HPDE6-E6E7 (cell line): ENCODE data around the gene OR4E1.
"Not testable (repeated sequence)": the region's sequence is repeated elsewhere in the genome, so short reads cannot be mapped to it uniquely, and the experiment has no call there.

Experiments
- DNase-seq: peaks from one replicate; pipeline ENCODE4 v3.0.0; 2011; ENCODE audit warnings: missing footprints; ENCODE audit errors: extremely low spot score

OR4E1 gene

GRCh38 chr14:21673718-21674117 is at the start of gene OR4E1:
TSS of gene OR4E1 (minus strand) at chr14:21673818. CDS start at chr14:21670935, 2,883 bp downstream.
- DNase-seq = no peak

- no peak for DNase-seq
These were observed 47.9 kb upstream of the OR4E1 start for GRCh38 chr14:21721504-21721903.

- no peak for DNase-seq
These were observed 46.2 kb upstream of the OR4E1 start for GRCh38 chr14:21719841-21720240.

- DNase-seq = no peak
These were observed 40.8 kb upstream of the OR4E1 start for GRCh38 chr14:21714318-21714929.

- DNase-seq = no peak
These were observed 38.4 kb upstream of the OR4E1 start for GRCh38 chr14:21712036-21712435.

GRCh38 chr14:21711360-21711961 is 37.8 kb upstream of the OR4E1 start:
- peak; percentile 25 for DNase-seq

- no peak for DNase-seq
These were observed 30.7 kb upstream of the OR4E1 start for GRCh38 chr14:21704338-21704737.

GRCh38 chr14:21703357-21704326 is 30.0 kb upstream of the OR4E1 start:
- DNase-seq = no peak

GRCh38 chr14:21702316-21702715 is 28.7 kb upstream of the OR4E1 start:
- no peak for DNase-seq

- no peak for DNase-seq
These were observed 25.9 kb upstream of the OR4E1 start for GRCh38 chr14:21699551-21699950.

- DNase-seq = not testable (repeated sequence)
These were observed 24.9 kb upstream of the OR4E1 start for GRCh38 chr14:21698538-21698937.

GRCh38 chr14:21697662-21698061 is 24.0 kb upstream of the OR4E1 start:
- DNase-seq = not testable (repeated sequence)

- DNase-seq = no peak
These were observed 20.8 kb upstream of the OR4E1 start for GRCh38 chr14:21694425-21694824.

GRCh38 chr14:21686468-21686867 is 12.8 kb upstream of the OR4E1 start:
- DNase-seq = no peak

- DNase-seq = no peak
These were observed 6.5 kb upstream of the OR4E1 start for GRCh38 chr14:21680072-21680471.

- no peak for DNase-seq
These were observed 1.9 kb upstream of the OR4E1 start for GRCh38 chr14:21675566-21675965.

GRCh38 chr14:21672116-21672515 is 1.5 kb downstream of the OR4E1 start:
- no peak for DNase-seq

GRCh38 chr14:21671371-21671770 is 2.2 kb downstream of the OR4E1 start:
- no peak for DNase-seq

GRCh38 chr14:21669284-21669683 is 4.3 kb downstream of the OR4E1 start:
- DNase-seq = no peak

- DNase-seq = no peak
These were observed 5.2 kb downstream of the OR4E1 start for GRCh38 chr14:21668377-21668776.

- DNase-seq = no peak
These were observed 16.6 kb downstream of the OR4E1 start for GRCh38 chr14:21656980-21657379.

GRCh38 chr14:21654215-21654614 is 19.4 kb downstream of the OR4E1 start:
- no peak for DNase-seq
